HepG2 (cell line): ENCODE data around the gene UBE2I. TPM values are rescaled to one million over a fixed set of nuclear protein-coding genes. Genes with fewer than 3 reads are reported as not detected.

Experiments used
- ATAC-seq: fragments of 200-7000 bp; cut with Tn5 transposase; 3 replicates; pipeline ENCODE4 v1.9.1; 2020; ENCODE audit warnings: mild to moderate bottlenecking, moderate library complexity
- BruUV-seq: library from RNA; stranded (reverse); fragments of 400-500 nt; replicated peaks from 2 replicates; lab custom pipeline; 2021; lab: Mats Ljungman, UMichigan
- CTCF ChIA-PET: fragments of 300-600 bp; formaldehyde crosslinking; extraction: SDS; loops from one replicate; lab custom pipeline; 2021; ENCODE audit warnings: low total read pairs, inconsistent platforms, low intra/inter-chr PET ratio; lab: Yijun Ruan, JAX
- POLR2A ChIA-PET: fragments of 350-600 bp; sonication (Branson Sonifier 250); formaldehyde crosslinking; loops from one replicate; lab custom pipeline; 2020; ENCODE audit warnings: antibody characterized with exemption, inconsistent platforms; lab: Yijun Ruan, JAX
- DNase-seq: peaks from one replicate; pipeline ENCODE4 v3.0.0-alpha.2; 2015; ENCODE audit warnings: low spot score
- FAIRE-seq: peaks from 3 replicates; lab custom pipeline; 2011; peaks lifted over from hg19 to GRCh38; lab: Jason Lieb, UNC
- H2AFZ ChIP-seq: one replicate; pipeline ENCODE4 v1.6.1; 2011; ENCODE audit warnings: low read length, inconsistent platforms
- H3K27ac ChIP-seq: fragments of 300-600 bp; 3 replicates; pipeline ENCODE4 v1.8.0; 2011; ENCODE audit warnings: mixed run types, mild to moderate bottlenecking, mixed read lengths, low read length, inconsistent platforms; ENCODE audit not compliant: insufficient read depth; ENCODE audit errors: extremely low read length
- H3K27me3 ChIP-seq, 2 experiments: fragments of 200-600 bp in 1 of 2; 2 replicates in 1 of 2; 3 replicates in 1 of 2; pipeline versions ENCODE4 v1.6.0 to v1.8.0; 2011; ENCODE audit warnings: low read length in 2 of 2, mild to moderate bottlenecking in 2 of 2, moderate library complexity in 2 of 2, inconsistent platforms in 1 of 2; ENCODE audit not compliant: insufficient read depth in 2 of 2, control insufficient read depth in 1 of 2
- H3K36me3 ChIP-seq, 2 experiments: fragments of 200-600 bp in 1 of 2; replicated peaks in 1 of 2; 2 replicates in 1 of 2; 3 replicates in 1 of 2; pipeline versions ENCODE4 v1.5.1 to v1.8.0; 2011; ENCODE audit warnings: low read length in 2 of 2, inconsistent platforms in 1 of 2; ENCODE audit not compliant: insufficient read depth in 2 of 2, control insufficient read depth in 1 of 2
- H3K4me1 ChIP-seq: 2 replicates; pipeline ENCODE4 v1.5.1; 2012; ENCODE audit warnings: low read length, inconsistent platforms; ENCODE audit not compliant: insufficient read depth
- H3K4me2 ChIP-seq: 2 replicates; pipeline ENCODE4 v1.6.0; 2011; ENCODE audit warnings: low read depth, low read length, inconsistent platforms
- H3K4me3 ChIP-seq, 3 experiments: fragments of 200-600 bp in 1 of 3; sonication (generic), shearing (Covaris generic) in 1 of 3; replicated peaks in 1 of 3; 2 replicates each; pipeline ENCODE4 v1.5.1; 2011 to 2016; ENCODE audit warnings: low read length in 3 of 3, inconsistent platforms in 2 of 3, low read depth in 2 of 3, mild to moderate bottlenecking in 2 of 3, control low read depth in 1 of 3, mixed read lengths in 1 of 3; ENCODE audit not compliant: insufficient read depth in 1 of 3
- H3K79me2 ChIP-seq: one replicate; pipeline ENCODE4 v1.6.1; 2011; ENCODE audit warnings: low read length, inconsistent platforms; ENCODE audit not compliant: insufficient read depth
- H3K9ac ChIP-seq: 2 replicates; pipeline ENCODE4 v1.6.0; 2011; ENCODE audit warnings: mild to moderate bottlenecking, low read depth, low read length, inconsistent platforms; ENCODE audit not compliant: insufficient read depth
- H3K9me3 ChIP-seq: 2 replicates; pipeline ENCODE4 v1.5.1; 2012; ENCODE audit warnings: mild to moderate bottlenecking, low read length
- H4K20me1 ChIP-seq: 2 replicates; pipeline ENCODE4 v1.6.0; 2011; ENCODE audit warnings: inconsistent platforms, mild to moderate bottlenecking, low read length, moderate library complexity; ENCODE audit not compliant: insufficient read depth
- CSRNP1 ChIP-seq: sonication (generic); formaldehyde crosslinking; IDR thresholded peaks from 2 replicates; pipeline ENCODE4 v1.8.1; 2023; ENCODE audit warnings: mild to moderate bottlenecking, missing genetic modification reagents
- CTCF ChIP-seq: sonication (generic); formaldehyde crosslinking; IDR thresholded peaks from 2 replicates; pipeline ENCODE4 v1.5.0; 2020; ENCODE audit warnings: mild to moderate bottlenecking, missing genetic modification reagents, moderate library complexity
- ELF1 ChIP-seq: sonication (generic); formaldehyde crosslinking; IDR thresholded peaks from 2 replicates; pipeline ENCODE4 v1.4.0; 2020; ENCODE audit warnings: missing genetic modification reagents
- GABPB1 ChIP-seq: IDR thresholded peaks from 2 replicates; pipeline ENCODE4 v1.6.1; 2016; ENCODE audit warnings: mild to moderate bottlenecking, missing genetic modification reagents, moderate library complexity, missing compliant biosample characterization
- HNRNPK ChIP-seq: fragments of 200-400 bp; formaldehyde crosslinking; IDR thresholded peaks from 2 replicates; pipeline ENCODE4 v1.6.1; 2018; ENCODE audit warnings: low read length, low read depth, moderate library complexity, mild to moderate bottlenecking; ENCODE audit not compliant: poor library complexity, severe bottlenecking
- HNRNPL ChIP-seq: fragments of 200-400 bp; formaldehyde crosslinking; IDR thresholded peaks from 2 replicates; pipeline ENCODE4 v1.6.1; 2017; ENCODE audit warnings: mild to moderate bottlenecking, low read depth, low read length
- RCOR2 ChIP-seq: IDR thresholded peaks from 2 replicates; pipeline ENCODE4 v1.6.1; 2016; ENCODE audit warnings: missing biosample characterization, missing genetic modification reagents
- SAP130 ChIP-seq: IDR thresholded peaks from 2 replicates; pipeline ENCODE4 v1.6.1; 2016; ENCODE audit warnings: low read depth
- SMARCE1 ChIP-seq: fragments of 450-650 bp; IDR thresholded peaks from 2 replicates; pipeline ENCODE4 v1.6.1; 2017; ENCODE audit warnings: borderline replicate concordance
- STAG1 ChIP-seq: sonication (generic); formaldehyde crosslinking; IDR thresholded peaks from 2 replicates; pipeline ENCODE4 v1.4.0; 2020; ENCODE audit warnings: missing genetic modification reagents
- TBX3 ChIP-seq: fragments of 450-650 bp; IDR thresholded peaks from 2 replicates; pipeline ENCODE4 v1.6.1; 2017; ENCODE audit warnings: antibody characterized with exemption, mild to moderate bottlenecking, inconsistent platforms, borderline replicate concordance
- TCF12 ChIP-seq, 2 experiments: fragments of 450-650 bp in 1 of 2; sonication (generic) in 1 of 2; formaldehyde crosslinking in 1 of 2; IDR thresholded peaks; 2 replicates each; pipeline versions ENCODE4 v1.6.1 to v1.8.0; 2017 to 2022; ENCODE audit warnings: antibody characterized with exemption in 1 of 2, mild to moderate bottlenecking in 1 of 2, missing genetic modification reagents in 1 of 2, moderate library complexity in 1 of 2
- XRCC5 ChIP-seq: fragments of 200-400 bp; formaldehyde crosslinking; optimal IDR thresholded peaks from 2 replicates; pipeline ENCODE3; 2017; ENCODE audit warnings: mild to moderate bottlenecking, low read length
- ZBTB7B ChIP-seq: sonication (generic); formaldehyde crosslinking; IDR thresholded peaks from 2 replicates; pipeline ENCODE4 v1.4.0; 2020; ENCODE audit warnings: missing genetic modification reagents
- ZNF562 ChIP-seq: sonication (generic); formaldehyde crosslinking; IDR thresholded peaks from 2 replicates; pipeline ENCODE4 v1.8.0; 2022; ENCODE audit warnings: missing genetic modification reagents, borderline replicate concordance
- ZNF572 ChIP-seq: sonication (generic); formaldehyde crosslinking; IDR thresholded peaks from 2 replicates; pipeline ENCODE4 v1.5.1; 2020; ENCODE audit warnings: mild to moderate bottlenecking, missing genetic modification reagents
- ZNF615 ChIP-seq: sonication (generic); formaldehyde crosslinking; IDR thresholded peaks from 2 replicates; pipeline ENCODE4 v1.5.0; 2020; ENCODE audit warnings: mild to moderate bottlenecking, missing genetic modification reagents, borderline replicate concordance
- ZNF691 ChIP-seq: sonication (generic); formaldehyde crosslinking; IDR thresholded peaks from 2 replicates; pipeline ENCODE4 v1.4.0; 2020; ENCODE audit warnings: missing genetic modification reagents, low read depth, mild to moderate bottlenecking, borderline replicate concordance
- ZNF746 ChIP-seq: sonication (generic); formaldehyde crosslinking; IDR thresholded peaks from 2 replicates; pipeline ENCODE4 v1.8.0; 2022; ENCODE audit warnings: mild to moderate bottlenecking, missing genetic modification reagents
- WGBS: methylation state at CpG from one replicate; pipeline ENCODE4 v1.1.6; 2017; ENCODE audit warnings: low lambda C conversion rate; 5-methylcytosine and 5-hydroxymethylcytosine counted together
- in situ Hi-C: cut with HindIII; loops from 2 replicates; pipeline ENCODE4 v1.10.0; 2017; ENCODE audit warnings: low pct_unique_long_range_greater_than_20kb; ENCODE audit not compliant: extremely low pct_ligation_motif_present
- intact Hi-C: fragments of 100-400 bp; cut with micrococcal nuclease; formaldehyde crosslinking; loops from one replicate; pipeline ENCODE4 v1.10.0; 2022; ENCODE audit not compliant: unreplicated experiment
- polyA plus RNA-seq, 8 experiments: library from polyadenylated mRNA; depleted of rRNA in 3 of 8; stranded (reverse) in 7 of 8; unstranded in 1 of 8; fragments of >200 nt; fragmentation: Illumina TruSeq in 4 of 8; extraction: Trizol in 4 of 8; gene quantifications; 2 replicates each; pipeline versions ENCODE4 v1.2.1 to v1.2.3, GENCODE V29; 2011 to 2016; ENCODE audit warnings: low read depth in 4 of 8, missing spikeins in 1 of 8, mixed read lengths in 1 of 8; ENCODE audit not compliant: insufficient read depth in 1 of 8
- total RNA-seq, 5 experiments: library from RNA; depleted of rRNA; stranded (reverse); fragments of >200 nt; fragmentation: Illumina TruSeq; extraction: Trizol; gene quantifications; 2 replicates each; pipeline ENCODE4 v1.2.3, GENCODE V29; 2016; ENCODE audit warnings: low read depth in 1 of 5

Gene UBE2I
- total and polyA plus RNA-seq, 2 of the 13 experiments (the other 11 are each of a cell fraction or from before 2014, with no cell fraction given), result 75.8 to 98.9 TPM

GRCh38 chr16:1337486-1337885 is 28.1 kb downstream of the UBE2I start (continued):
- TF ChIP-seq ELF1 (CRISPR knock-in tag) (0 out of 2 replicates have a peak, but pooled peaks have one; percentile 26), STAG1 (CRISPR knock-in tag) (no peak)

GRCh38 chr16:1338119-1338730 is 28.8 kb downstream of the UBE2I start:
- in situ Hi-C loops, result no loop called here
- intact Hi-C loops, result no loop called here
- Histone ChIP-seq H3K9me3 (no peaks in the 10 kb centered on the region), H3K27me3 (peaks cover 14 to 64% of the 10 kb centered on the region in 2 experiments; a peak in 4 of 5 replicates), H3K9ac (no peak overlapping the region), H3K4me1 (peaks cover 14% of the 10 kb centered on the region), H3K4me2 (peak overlapping the region; percentile 23; the same call in 1 of the 2 replicates), H3K79me2 (no peaks in the 10 kb centered on the region), H4K20me1 (0 out of 2 replicates have a peak, but pooled peaks cover 3% of the 10 kb centered on the region), H2AFZ (no peak overlapping the region), H3K27ac (no peak overlapping the region), H3K4me3 (no peak overlapping the region), H3K36me3 (no peaks in the 10 kb centered on the region)
- CTCF ChIA-PET, result interaction anchor here (1.1 kb wide), 1 partner anchor 76 kb away, joined by 4 read pairs; the partner anchor contains the start of gene UNKL
- ATAC-seq (peak; percentile 28), DNase-seq (peak; percentile 51), FAIRE-seq (no peak)
- no TSS peak for BruUV-seq
- 17% methylated on average over 9 of the region's 30 CpGs for WGBS
- POLR2A ChIA-PET, result no interaction called here
- TF ChIP-seq RCOR2 (CRISPR knock-in tag) (no peak), ZNF746 (CRISPR knock-in tag) (no peak), TCF12 (IDR thresholded peaks at IDR 0.05) (no peak), TCF12 (CRISPR knock-in tag; IDR thresholded peaks at IDR 0.05) (no peak), CTCF (CRISPR knock-in tag) (peak; percentile 81), TBX3 (no peak), ZNF562 (no peak), HNRNPK (peak; percentile 71), ZNF572 (CRISPR knock-in tag) (no peak), SAP130 (0 out of 2 replicates have a peak, but pooled peaks have one; percentile 24), XRCC5 (peak; percentile 29), HNRNPL (peak; percentile 78), ZNF691 (CRISPR knock-in tag) (no peak), ZNF615 (CRISPR knock-in tag) (no peak), SMARCE1 (no peak), CSRNP1 (CRISPR knock-in tag) (no peak), GABPB1 (CRISPR knock-in tag) (0 out of 2 replicates have a peak, but pooled peaks have one; percentile 23), ZBTB7B (CRISPR knock-in tag) (peak; percentile 75)
